ENCODE results near the gene PLIN4.

DNA sequence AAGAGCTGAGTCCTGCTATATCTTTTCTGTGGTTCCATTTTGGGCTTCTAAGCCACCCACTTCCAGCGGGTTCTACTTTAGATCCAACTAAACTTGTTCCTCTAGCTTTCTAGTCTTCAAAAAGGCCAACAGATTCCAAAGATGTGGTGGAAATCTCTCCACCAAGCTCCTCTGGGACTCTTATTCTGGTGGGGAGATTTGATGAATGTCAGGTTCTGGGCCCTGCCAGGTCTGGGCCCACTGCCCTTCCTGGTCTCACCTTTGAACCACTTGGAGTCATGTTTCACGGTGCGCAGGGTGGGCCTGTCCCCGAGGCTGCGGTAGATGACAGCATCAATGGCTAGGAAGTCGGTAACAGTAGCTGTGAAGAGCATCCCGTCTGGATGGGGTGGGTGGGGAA is 36.4 kb upstream of the PLIN4 start:
- no peak for TF ChIP-seq EZH2 (IDR thresholded peaks at IDR 0.05; ENCODE audit: insufficient read depth, poor library complexity, severe bottlenecking)
- TF ChIP-seq EZH2phosphoT487 (IDR thresholded peaks at IDR 0.05; ENCODE audit: insufficient read depth, low read depth): no peak
